IMR-90 (cell line): ENCODE results near the gene PTGDR2. TPM values are rescaled to one million over a fixed set of nuclear protein-coding genes. Genes with fewer than 3 reads are reported as not detected.

Experiments
- ATAC-seq: fragments of 200-7000 bp; cut with Tn5 transposase; 2 replicates; pipeline ENCODE4 v1.9.1; 2020; ENCODE audit warnings: low read depth, mild to moderate bottlenecking, moderate library complexity
- BruUV-seq: library from RNA; stranded (reverse); fragments of 400-500 nt; replicated peaks from 2 replicates; lab custom pipeline; 2021; lab: Mats Ljungman, UMichigan
- CTCF ChIA-PET: fragments of 300-600 bp; formaldehyde crosslinking; extraction: SDS; loops from one replicate; lab custom pipeline; 2021; ENCODE audit warnings: antibody characterized with exemption; lab: Yijun Ruan, JAX
- POLR2A ChIA-PET: fragments of 300-600 bp; sonication (Branson Sonifier 250); formaldehyde crosslinking; loops from one replicate; lab custom pipeline; 2022; ENCODE audit warnings: antibody characterized with exemption; ENCODE audit not compliant: unreplicated experiment; lab: Charles Lee
- DNase-seq: peaks from one replicate; pipeline ENCODE4 v3.0.0; 2013
- H2AFZ ChIP-seq: replicated peaks from 2 replicates; pipeline ENCODE3; 2013; ENCODE audit warnings: low read length, mild to moderate bottlenecking; ENCODE audit not compliant: poor library complexity
- H2AK5ac ChIP-seq: 2 replicates; pipeline ENCODE4 v1.6.1; 2013; ENCODE audit warnings: low read depth, low read length, inconsistent platforms
- H2AK9ac ChIP-seq: replicated peaks from 2 replicates; pipeline ENCODE3; 2013; ENCODE audit warnings: mild to moderate bottlenecking, low read depth, low read length, moderate library complexity; ENCODE audit not compliant: poor library complexity
- H2BK120ac ChIP-seq: 2 replicates; pipeline ENCODE4 v1.6.1; 2013; ENCODE audit warnings: low read depth, low read length, inconsistent platforms
- H2BK15ac ChIP-seq: 3 replicates; pipeline ENCODE4 v1.6.1; 2013; ENCODE audit warnings: low read depth, low read length, inconsistent platforms
- H2BK20ac ChIP-seq: 2 replicates; pipeline ENCODE4 v1.6.1; 2013; ENCODE audit warnings: low read depth, mild to moderate bottlenecking, inconsistent platforms, low read length, moderate library complexity
- H2BK5ac ChIP-seq: 2 replicates; pipeline ENCODE4 v1.6.1; 2013; ENCODE audit warnings: mild to moderate bottlenecking, low read depth, low read length, inconsistent platforms; ENCODE audit not compliant: poor library complexity, severe bottlenecking
- H3K14ac ChIP-seq: replicated peaks from 2 replicates; pipeline ENCODE4 v1.6.1; 2013; ENCODE audit warnings: low read depth, low read length, inconsistent platforms
- H3K18ac ChIP-seq: 2 replicates; pipeline ENCODE4 v1.6.1; 2013; ENCODE audit warnings: low read depth, low read length, control low read depth
- H3K23ac ChIP-seq: 2 replicates; pipeline ENCODE4 v1.6.1; 2013; ENCODE audit warnings: low read depth, low read length, inconsistent platforms
- H3K27ac ChIP-seq: 2 replicates; pipeline ENCODE4 v1.5.1; 2013; ENCODE audit warnings: mild to moderate bottlenecking, control low read depth, low read length; ENCODE audit not compliant: insufficient read depth
- H3K27me3 ChIP-seq: 2 replicates; pipeline ENCODE4 v1.6.1; 2013; ENCODE audit warnings: low read length; ENCODE audit not compliant: control insufficient read depth, insufficient read depth
- H3K36me3 ChIP-seq: 2 replicates; pipeline ENCODE4 v1.6.1; 2013; ENCODE audit warnings: low read length, mixed read lengths; ENCODE audit not compliant: control insufficient read depth, insufficient read depth
- H3K4ac ChIP-seq: 2 replicates; pipeline ENCODE4 v1.6.1; 2013; ENCODE audit warnings: low read depth, low read length, inconsistent platforms
- H3K4me1 ChIP-seq: 2 replicates; pipeline ENCODE4 v1.6.1; 2013; ENCODE audit warnings: low read length, mixed read lengths; ENCODE audit not compliant: control insufficient read depth, insufficient read depth
- H3K4me2 ChIP-seq: 2 replicates; pipeline ENCODE4 v1.6.1; 2013; ENCODE audit warnings: low read depth, mild to moderate bottlenecking, control low read depth, low read length, moderate library complexity
- H3K4me3 ChIP-seq: 2 replicates; pipeline ENCODE4 v1.5.1; 2013; ENCODE audit warnings: low read depth, mild to moderate bottlenecking, control low read depth, low read length, moderate library complexity; ENCODE audit not compliant: insufficient read depth
- H3K56ac ChIP-seq: 2 replicates; pipeline ENCODE4 v1.6.1; 2013; ENCODE audit warnings: low read length, inconsistent platforms; ENCODE audit not compliant: insufficient read depth; ENCODE audit errors: extremely low read depth
- H3K79me1 ChIP-seq, 2 experiments: 2 replicates each; pipeline ENCODE4 v1.6.1; 2013; ENCODE audit warnings: low read length in 2 of 2, inconsistent platforms in 1 of 2, low read depth in 1 of 2
- H3K9ac ChIP-seq: 2 replicates; pipeline ENCODE4 v1.6.1; 2013; ENCODE audit warnings: low read depth, low read length, control low read depth
- H3K9me1 ChIP-seq: 2 replicates; pipeline ENCODE4 v1.6.1; 2013; ENCODE audit warnings: low read length, inconsistent platforms; ENCODE audit not compliant: insufficient read depth
- H3K9me3 ChIP-seq: 2 replicates; pipeline ENCODE4 v1.6.1; 2013; ENCODE audit warnings: low read length; ENCODE audit not compliant: control insufficient read depth, insufficient read depth
- H4K20me1 ChIP-seq: 2 replicates; pipeline ENCODE4 v1.6.1; 2013; ENCODE audit warnings: low read length, inconsistent platforms; ENCODE audit not compliant: insufficient read depth
- H4K5ac ChIP-seq: 2 replicates; pipeline ENCODE4 v1.6.1; 2013; ENCODE audit warnings: mild to moderate bottlenecking, low read depth, low read length, control low read depth
- H4K8ac ChIP-seq, 2 experiments: 2 replicates each; pipeline ENCODE4 v1.6.1; 2013; ENCODE audit warnings: low read depth in 2 of 2, low read length in 2 of 2, control low read depth in 1 of 2, inconsistent platforms in 1 of 2
- H4K91ac ChIP-seq: 2 replicates; pipeline ENCODE4 v1.6.1; 2013; ENCODE audit warnings: low read depth, low read length, inconsistent platforms; ENCODE audit not compliant: insufficient read depth
- CEBPB ChIP-seq: IDR thresholded peaks from 2 replicates; pipeline ENCODE4 v1.6.1; 2012; ENCODE audit warnings: low read depth, low read length, improper control_type of control experiment
- CHD1 ChIP-seq: IDR thresholded peaks from 2 replicates; pipeline ENCODE4 v1.6.1; 2012; ENCODE audit warnings: low read depth, low read length, improper control_type of control experiment
- NFE2L2 ChIP-seq: fragments of 150-350 bp; IDR thresholded peaks from 2 replicates; pipeline ENCODE4 v1.6.1; 2016; ENCODE audit warnings: low read depth, mild to moderate bottlenecking, low read length
- POLR2A ChIP-seq: IDR thresholded peaks from 2 replicates; pipeline ENCODE4 v1.6.1; 2012; ENCODE audit warnings: mild to moderate bottlenecking, low read depth, low read length
- RFX5 ChIP-seq: IDR thresholded peaks from 2 replicates; pipeline ENCODE4 v1.8.0; 2012; ENCODE audit warnings: low read depth, mild to moderate bottlenecking, low read length, moderate library complexity
- WGBS, 2 experiments: methylation state at CpG; one replicate each; pipeline versions ENCODE4 v1.1.5 to v1.1.7; 2013; ENCODE audit warnings: missing lambda C conversion rate in 2 of 2; ENCODE audit not compliant: insufficient read length in 1 of 2; ENCODE audit errors: extremely low coverage in 2 of 2; 5-methylcytosine and 5-hydroxymethylcytosine counted together
- dilution Hi-C: fragments of 300-500 bp; cut with HindIII; formaldehyde crosslinking; loops from one replicate; pipeline ENCODE4 v1.14.3; 2018; ENCODE audit warnings: low sequenced_read_pairs; ENCODE audit not compliant: unreplicated experiment
- in situ Hi-C: fragments of 300-500 bp; cut with MboI; formaldehyde crosslinking; loops from 3 replicates; pipeline ENCODE4 v1.14.3; 2019; ENCODE audit warnings: low sequenced_read_pairs, inconsistent platforms, mixed read lengths
- intact Hi-C: fragments of 100-400 bp; cut with micrococcal nuclease; formaldehyde crosslinking; loops from 2 replicates; pipeline ENCODE4 v1.10.0; 2022
- polyA plus RNA-seq, 3 experiments: library from polyadenylated mRNA; depleted of rRNA; stranded (reverse); fragments of >200 nt; gene quantifications; 2 replicates each; pipeline ENCODE4 v1.2.3, GENCODE V29; 2012; ENCODE audit warnings: low replicate concordance in 1 of 3
- total RNA-seq: library from RNA; depleted of rRNA; stranded (reverse); fragments of >200 nt; gene quantifications from 2 replicates; pipeline ENCODE4 v1.2.3, GENCODE V29; 2012

Gene PTGDR2
- total and polyA plus RNA-seq, 2 of the 4 experiments (the other 2 are of a cell fraction) = under 0.01 to 0.12 TPM

GRCh38 chr11:60879104-60879503 is 23.4 kb upstream of the PTGDR2 start:
- ATAC-seq = no peak
- Histone ChIP-seq H3K9me3 (no peaks in the 10 kb centered on the region), H4K5ac (no peak overlapping the region), H3K4me2 (no peak overlapping the region), H2BK15ac (no peak overlapping the region), H4K20me1 (no peaks in the 10 kb centered on the region), H2BK120ac (no peak overlapping the region), H3K27ac (no peak overlapping the region), H3K14ac (no peak overlapping the region), H3K36me3 (0 out of 2 replicates have a peak, but pooled peaks cover 2% of the 10 kb centered on the region), H3K27me3 (no peaks in the 10 kb centered on the region), H4K8ac (no peak overlapping the region), H2BK20ac (no peak overlapping the region), H3K18ac (no peak overlapping the region), H4K91ac (no peak overlapping the region), H2BK5ac (no peak overlapping the region), H2AK9ac (no peak overlapping the region), H3K9me1 (no peaks in the 10 kb centered on the region), H3K4ac (no peak overlapping the region), H3K9ac (no peak overlapping the region), H2AK5ac (no peak overlapping the region), H3K4me1 (no peaks in the 10 kb centered on the region), H3K4me3 (no peak overlapping the region), H3K79me1 (no peaks in the 10 kb centered on the region), H3K56ac (no peak overlapping the region), H3K23ac (no peak overlapping the region), H2AFZ (no peak overlapping the region)
- no TSS peak for BruUV-seq
- dilution Hi-C loops (no loop called here), in situ Hi-C loops (no loop called here), intact Hi-C loops (no loop called here)
- WGBS, 2 experiments = no CpG with 5 or more reads among the region's 1 CpG
- CTCF ChIA-PET = interaction anchor here (1.7 kb wide), 1 partner anchor 8 kb away, joined by 5 read pairs; no protein-coding TSS in a partner anchor
- POLR2A ChIA-PET = no interaction called here
- DNase-seq = no peak
- TF ChIP-seq CHD1 (no peak), NFE2L2 (no peak), CEBPB (no peak), RFX5 (no peak), POLR2A (no peak)
